AG20443 (cell line): ENCODE measurements around the gene LHFPL2.
"Not testable (repeated sequence)": the region's sequence is repeated elsewhere in the genome, so short reads cannot be mapped to it uniquely, and the experiment has no call there.

Source experiments
- DNase-seq: peaks from one replicate; pipeline ENCODE4 v3.0.0; 2012; ENCODE audit warnings: low spot score, mixed read lengths

LHFPL2 gene

GRCh38 chr5:78640662-78641474 lies 7.7 kb downstream of the LHFPL2 start:
- DNase-seq = no peak

DNA sequence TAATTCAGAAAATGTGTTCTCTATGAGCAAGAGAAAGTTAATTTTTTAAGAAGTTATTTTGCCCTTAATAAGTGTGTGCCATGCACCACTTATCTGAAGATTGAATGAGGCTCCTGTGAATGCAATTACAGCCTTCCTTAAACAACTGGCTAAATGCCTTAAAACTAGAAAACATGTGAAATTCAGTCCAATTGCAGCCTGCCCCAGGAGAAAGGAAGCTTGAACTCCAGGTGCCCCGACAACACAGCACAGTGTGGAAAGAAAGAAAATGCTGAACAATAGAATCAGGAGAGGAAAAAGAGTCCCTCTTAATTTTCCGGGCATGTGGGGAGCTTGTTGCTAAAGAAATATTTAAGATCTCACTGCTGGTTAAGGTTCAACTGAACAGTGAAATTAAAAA lies 8.8 kb downstream of the LHFPL2 start:
- DNase-seq = no peak

- DNase-seq = no peak
Observed at GRCh38 chr5:78638973-78639669, 9.5 kb downstream of the LHFPL2 start.

- DNase-seq = peak; percentile 91
Observed at GRCh38 chr5:78638423-78638822, 10.1 kb downstream of the LHFPL2 start.

DNA sequence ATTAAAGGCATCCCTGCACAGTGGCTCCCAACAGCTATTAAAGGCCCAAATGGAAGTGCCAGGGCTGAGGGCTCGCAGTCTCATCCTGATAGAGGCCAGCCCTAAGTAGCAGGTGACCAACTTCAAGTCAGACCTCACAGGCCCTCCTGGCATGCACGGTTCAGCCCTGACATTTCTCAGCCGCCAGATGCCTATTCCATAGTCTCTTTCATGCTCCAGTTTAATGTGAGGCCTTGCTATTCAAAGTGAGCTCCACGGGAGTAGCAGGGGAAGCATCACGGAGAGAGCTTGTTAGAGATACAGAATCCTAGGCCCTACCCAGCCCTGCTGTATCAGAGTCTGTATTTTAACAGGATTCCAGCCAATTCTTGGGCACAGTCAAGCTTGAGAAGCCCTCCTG lies 11.1 kb downstream of the LHFPL2 start:
- no peak for DNase-seq

- no peak for DNase-seq
Observed at GRCh38 chr5:78636682-78637081, 11.9 kb downstream of the LHFPL2 start.

DNA sequence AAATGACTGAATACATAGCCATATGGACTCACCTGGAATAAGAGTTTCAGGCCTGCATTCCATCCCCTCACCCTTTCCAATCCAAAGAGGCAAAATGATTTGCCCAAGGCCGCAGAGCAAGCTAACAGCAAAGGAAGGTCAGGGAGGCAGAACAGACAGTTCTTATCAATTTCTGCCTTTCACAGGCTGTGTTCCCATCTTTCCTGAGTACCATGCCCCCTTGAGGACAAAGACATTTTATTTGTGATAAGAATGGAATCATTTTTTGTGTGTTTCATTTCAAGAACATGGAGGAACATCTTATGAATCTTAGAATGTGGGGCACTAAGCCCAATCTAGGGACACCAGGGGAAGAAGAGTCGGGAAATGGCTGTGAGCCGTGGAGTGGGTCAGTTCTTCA lies 13.9 kb downstream of the LHFPL2 start:
- no peak for DNase-seq

- DNase-seq = no peak
Observed at GRCh38 chr5:78634229-78634628, 14.3 kb downstream of the LHFPL2 start.

DNA sequence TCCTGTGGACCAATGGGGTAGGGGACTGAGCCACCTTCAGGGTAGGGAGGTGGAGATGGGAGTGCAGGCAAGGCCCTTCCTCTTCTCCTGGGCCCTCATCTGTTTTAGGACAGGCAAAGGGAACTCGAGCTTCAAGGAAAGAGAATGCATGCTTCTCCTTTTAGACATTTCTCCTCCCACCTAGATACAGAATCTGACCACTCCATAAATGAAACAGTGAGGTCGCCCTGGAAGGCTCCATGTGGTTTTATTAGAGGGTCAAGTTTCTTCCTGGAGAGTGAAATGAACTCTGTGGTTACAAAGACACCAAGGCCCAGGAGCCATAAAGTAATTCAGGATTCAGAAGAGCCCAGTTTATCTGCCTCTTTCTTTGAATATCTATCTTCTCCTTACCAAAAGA lies 14.9 kb downstream of the LHFPL2 start:
- peak; percentile 40 for DNase-seq

DNA sequence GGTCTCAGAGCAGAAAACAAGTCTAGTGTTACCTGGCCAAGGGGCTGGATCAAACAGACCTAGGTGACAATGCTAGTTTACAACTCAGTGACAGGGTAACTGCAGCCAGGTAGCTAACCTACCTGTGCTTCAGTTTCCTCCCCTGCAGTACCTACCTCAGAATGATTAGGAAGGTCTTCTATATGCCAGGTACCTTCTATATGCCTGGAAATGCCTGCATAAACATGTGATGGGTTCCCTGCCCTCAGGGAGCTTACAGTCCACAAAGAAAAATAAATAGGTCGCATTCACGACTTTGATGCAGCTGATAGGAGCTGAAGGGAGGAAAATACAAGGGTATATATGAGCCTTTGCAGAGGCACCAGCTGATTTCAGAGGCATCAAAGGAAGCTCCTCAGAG lies 16.1 kb downstream of the LHFPL2 start:
- DNase-seq = no peak

- no peak for DNase-seq
Observed at GRCh38 chr5:78631931-78632330, 16.6 kb downstream of the LHFPL2 start.

- DNase-seq = no peak
Observed at GRCh38 chr5:78630047-78630446, 18.5 kb downstream of the LHFPL2 start.

DNA sequence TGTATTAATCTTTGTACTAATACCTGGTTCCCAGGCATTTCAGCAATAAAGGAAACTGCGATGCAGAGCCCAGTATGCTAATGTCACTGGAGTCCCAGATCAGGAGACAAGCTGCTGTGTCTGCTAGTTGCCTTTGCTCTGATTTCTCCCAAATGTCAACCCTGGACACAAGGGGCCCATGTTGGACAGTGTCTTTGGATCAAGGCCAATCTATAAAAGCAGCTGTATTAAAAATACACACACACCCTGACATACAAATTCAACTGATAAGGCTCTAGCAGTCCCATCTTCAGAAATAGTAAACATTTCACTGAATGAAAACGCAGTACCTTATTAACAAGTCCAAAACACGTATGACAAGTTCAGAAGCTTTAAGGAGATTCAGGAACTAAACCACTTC lies 18.9 kb downstream of the LHFPL2 start:
- no peak for DNase-seq

- no peak for DNase-seq
Observed at GRCh38 chr5:78628270-78628992, 20.1 kb downstream of the LHFPL2 start.

DNA sequence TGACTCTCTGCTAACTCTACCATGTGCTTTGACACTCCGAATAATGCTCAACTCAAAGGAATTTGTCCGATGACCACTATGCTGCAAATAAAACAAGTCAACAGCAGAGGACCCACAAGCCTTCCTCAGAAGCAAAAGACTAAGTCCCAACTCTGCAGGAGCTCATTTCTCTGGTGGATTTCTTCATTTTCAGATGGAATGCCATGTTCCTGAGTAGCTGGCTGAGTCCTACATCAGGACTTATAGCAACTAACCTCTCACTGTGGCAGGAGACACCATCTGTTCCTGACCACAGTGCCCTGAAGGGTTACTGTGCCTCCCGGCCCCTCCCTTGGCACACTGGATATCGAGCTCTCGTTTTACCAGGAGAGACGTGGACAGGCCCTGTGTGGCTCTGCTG lies 20.8 kb downstream of the LHFPL2 start:
- DNase-seq = peak; percentile 49

GRCh38 chr5:78627175-78627574 lies 21.4 kb downstream of the LHFPL2 start:
- peak; percentile 25 for DNase-seq

DNA sequence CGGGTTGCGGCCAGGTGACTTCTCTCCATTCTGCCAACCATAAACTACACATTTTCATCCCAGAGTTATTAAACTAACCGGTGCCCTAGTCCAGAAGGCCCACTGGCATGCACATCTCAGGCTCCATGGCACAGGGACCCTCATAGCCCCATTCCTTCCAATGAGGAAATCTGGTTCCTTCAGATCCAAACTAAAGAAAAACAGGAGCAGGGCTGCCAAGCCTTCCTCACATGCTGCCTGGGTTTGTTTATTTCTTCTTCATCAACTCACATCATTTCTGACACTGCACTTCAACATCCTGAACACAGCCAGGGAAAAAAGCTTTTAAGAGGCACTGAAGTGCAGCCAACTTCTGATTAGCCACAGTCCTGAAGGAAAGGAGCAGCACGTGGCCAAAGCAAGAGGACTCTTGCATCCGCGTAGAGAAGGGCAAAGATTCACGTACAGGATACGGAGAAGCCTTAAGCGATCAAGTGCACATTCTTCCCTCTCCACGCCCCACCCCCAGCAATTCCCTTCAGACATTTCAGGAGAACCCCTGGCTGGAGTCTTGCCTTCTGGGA lies 22.5 kb downstream of the LHFPL2 start:
- no peak for DNase-seq

DNA sequence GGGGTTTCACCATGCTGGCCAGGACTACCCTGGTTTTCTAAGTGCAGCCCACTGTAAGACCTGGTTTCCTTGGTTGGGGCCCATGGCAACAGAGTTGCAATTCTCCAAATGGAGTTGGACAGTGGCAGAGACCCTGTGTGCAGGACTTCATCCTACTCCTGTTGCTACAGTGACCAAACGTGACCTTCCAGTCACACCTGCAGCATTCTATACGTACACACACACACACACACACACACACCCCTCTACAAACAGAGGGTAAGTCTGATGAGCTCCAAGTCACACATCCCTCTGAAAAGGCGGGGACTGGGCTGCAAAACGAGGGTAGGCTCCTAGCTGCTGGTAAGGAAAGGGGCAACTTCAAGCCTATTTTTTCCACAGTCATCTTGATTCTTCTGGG lies 23.6 kb downstream of the LHFPL2 start:
- no peak for DNase-seq

DNA sequence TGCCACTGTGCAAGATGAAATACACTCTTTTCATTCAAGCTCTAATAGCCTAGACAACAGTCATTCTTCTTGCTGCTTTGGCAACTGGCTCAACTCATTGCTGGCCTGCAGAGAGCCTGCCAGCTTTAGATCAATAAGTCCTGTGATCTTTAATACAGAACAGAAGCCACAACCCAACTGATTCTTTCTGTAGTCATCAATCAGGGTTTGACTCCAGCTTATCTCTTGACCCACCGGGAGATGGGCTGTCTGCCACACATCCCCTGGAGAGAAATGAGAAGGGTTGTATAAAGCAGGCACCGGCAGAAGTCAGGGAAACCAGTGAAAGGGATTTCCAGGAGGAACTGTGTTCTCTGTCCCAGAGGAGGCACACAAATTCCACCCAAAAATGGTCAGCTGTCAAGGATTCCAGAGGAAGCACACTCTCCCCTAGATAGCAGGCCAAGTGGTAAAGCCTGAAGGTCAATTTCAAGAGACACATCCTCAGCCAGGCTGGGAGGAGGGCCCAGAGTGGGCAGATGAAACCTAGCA lies 24.5 kb downstream of the LHFPL2 start:
- DNase-seq = no peak

DNA sequence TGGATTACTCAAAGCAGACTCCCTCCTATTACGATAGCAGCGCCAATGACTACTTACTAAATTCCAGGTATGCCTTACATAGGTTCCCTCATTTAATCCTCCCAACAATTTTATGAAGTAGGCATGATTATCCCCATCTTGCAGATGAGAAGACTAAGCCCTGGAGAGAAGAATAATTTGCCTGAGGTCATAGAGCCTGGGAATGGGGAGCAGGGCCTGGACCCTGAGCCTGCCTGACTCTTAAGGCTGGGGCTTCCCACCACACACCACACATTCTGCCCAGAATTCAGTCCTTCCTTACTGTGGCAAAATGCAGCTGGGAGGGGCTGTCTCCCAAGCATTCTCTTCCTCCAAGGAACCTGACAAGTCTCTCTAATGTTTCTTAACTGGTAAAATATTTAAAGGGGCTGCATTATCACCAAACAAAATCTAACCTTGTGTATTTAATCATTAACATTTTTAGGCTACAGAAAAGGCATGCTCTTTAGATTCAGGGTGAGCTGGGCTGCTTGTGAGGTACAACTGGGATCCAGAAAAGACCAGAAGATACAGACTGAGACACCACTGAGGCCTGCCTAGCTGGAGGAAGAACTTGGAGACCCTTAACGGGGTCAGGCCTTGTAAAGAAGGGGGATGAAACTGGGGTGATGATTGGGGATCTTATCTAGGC lies 26.1 kb downstream of the LHFPL2 start:
- DNase-seq = no peak

DNA sequence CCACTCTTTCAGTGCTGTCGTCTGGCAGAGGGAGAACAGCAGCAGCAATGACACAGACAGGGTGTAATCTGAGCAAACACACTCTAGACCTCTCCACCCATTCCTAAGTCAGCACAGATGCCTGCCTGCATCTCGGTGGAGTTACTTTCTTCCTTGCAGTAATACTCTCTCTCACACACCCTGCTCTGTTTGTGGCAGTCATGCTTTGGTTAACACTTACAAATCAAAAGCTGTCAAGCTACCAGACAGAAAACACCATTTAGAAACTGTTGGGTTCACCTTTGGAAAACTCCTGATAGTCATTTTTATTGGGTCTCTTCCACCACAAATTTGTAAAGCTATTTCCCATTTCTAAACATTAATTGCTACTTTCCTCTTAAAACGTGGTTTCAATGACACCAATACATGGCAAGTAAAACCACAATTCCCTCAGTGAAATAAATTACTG lies 27.3 kb downstream of the LHFPL2 start:
- peak; percentile 66 for DNase-seq

DNA sequence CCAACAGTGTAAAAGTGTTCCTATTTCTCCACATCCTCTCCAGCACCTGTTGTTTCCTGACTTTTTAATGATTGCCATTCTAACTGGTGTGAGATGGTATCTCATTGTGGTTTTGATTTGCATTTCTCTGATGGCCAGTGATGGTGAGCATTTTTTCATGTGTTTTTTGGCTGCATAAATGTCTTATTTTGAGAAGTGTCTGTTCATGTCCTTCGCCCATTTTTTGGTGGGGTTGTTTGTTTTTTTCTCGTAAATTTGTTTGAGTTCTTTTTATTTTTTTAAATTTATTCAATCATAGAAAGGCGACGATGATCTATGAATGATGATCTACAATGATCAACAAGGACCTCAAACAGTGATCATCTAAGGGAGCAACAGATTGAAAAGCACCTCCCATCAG lies 28.5 kb downstream of the LHFPL2 start:
- DNase-seq = not testable (repeated sequence)
